Measurements from ENCODE around the gene SLC25A11.
"Not testable (repeated sequence)": the region's sequence is repeated elsewhere in the genome, so short reads cannot be mapped to it uniquely, and the experiment has no call there.

The SLC25A11 gene

DNA sequence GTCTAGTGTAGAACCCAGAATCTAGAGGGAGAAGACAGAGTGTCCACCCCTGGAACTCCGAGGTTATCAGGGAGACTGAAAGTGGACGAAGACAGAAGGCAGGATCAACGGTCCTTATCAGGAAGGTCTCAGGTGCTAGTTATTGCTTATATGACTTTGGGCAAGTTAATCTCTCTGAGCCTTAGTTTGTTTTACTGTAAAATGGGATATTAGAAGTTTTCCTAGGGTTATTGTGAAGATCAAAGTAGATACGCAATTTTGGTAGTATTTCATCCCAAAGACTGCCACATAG is 1.4 kb upstream of the SLC25A11 start:
- Mint-ChIP-seq H3K36me3 (peaks cover 24% of the 10 kb centered on the region), H3K4me1 (peaks cover 68% of the 10 kb centered on the region), H3K27me3 (no peaks in the 10 kb centered on the region), H3K27ac (peak overlapping the region; percentile 99), H3K9me3 (no peaks in the 10 kb centered on the region), H3K4me3 (peak overlapping the region; percentile 94)

DNA sequence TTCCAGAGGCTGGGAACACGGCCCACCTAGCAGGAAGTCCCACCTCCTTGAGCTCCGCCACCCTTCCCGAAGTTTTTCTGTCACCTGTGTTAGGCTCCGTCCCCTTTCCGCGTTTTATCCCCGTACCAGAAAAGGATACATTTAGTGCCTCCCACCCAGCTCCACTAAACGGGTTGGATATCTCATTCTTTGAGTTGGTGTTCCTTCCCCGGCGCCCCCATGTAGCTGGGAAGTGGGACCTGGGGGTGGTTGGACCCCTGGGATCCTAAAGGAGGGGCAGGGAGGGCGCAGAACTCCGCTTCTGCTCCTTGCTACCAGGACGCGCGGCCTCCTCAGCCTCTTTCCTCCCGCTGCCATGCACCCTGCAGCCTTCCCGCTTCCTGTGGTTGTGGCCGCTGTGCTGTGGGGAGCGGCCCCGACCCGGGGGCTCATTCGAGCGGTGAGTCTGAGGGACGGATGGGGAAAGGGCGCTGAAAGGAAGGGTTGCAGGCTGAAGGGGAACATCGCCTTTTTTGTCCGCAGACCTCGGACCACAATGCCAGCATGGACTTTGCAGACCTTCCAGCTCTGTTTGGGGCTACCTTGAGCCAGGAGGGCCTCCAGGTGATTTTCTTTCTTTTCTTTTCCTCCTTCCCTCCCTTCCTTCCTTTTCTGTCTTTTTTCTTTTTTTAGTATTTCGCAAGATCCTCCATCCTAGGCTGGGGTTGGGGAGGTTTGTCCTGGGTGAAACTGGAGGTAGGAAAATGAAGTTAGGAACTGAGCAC is 891 bp upstream of the SLC25A11 start:
- Mint-ChIP-seq H3K27ac (peak overlapping the region; percentile 99), H3K4me1 (peaks cover 72% of the 10 kb centered on the region), H3K4me3 (peak overlapping the region; percentile 94), H3K9me3 (no peaks in the 10 kb centered on the region), H3K27me3 (no peaks in the 10 kb centered on the region), H3K36me3 (peaks cover 21% of the 10 kb centered on the region)

DNA sequence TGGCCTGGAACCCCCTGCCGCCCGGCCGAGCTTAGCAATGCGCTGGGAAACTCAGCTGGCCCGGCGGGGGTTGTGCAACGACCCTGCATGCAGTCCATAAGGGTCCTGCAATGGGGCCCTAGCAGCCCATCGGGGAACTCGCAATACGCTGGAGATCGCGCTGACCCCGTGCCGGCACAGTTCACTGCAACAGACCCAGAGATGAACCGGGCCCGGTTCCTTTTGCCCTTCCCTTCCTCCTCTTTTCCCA is 375 bp downstream of the SLC25A11 start:
- no peaks in the 10 kb centered on the region for H3K9me3 Mint-ChIP-seq

DNA sequence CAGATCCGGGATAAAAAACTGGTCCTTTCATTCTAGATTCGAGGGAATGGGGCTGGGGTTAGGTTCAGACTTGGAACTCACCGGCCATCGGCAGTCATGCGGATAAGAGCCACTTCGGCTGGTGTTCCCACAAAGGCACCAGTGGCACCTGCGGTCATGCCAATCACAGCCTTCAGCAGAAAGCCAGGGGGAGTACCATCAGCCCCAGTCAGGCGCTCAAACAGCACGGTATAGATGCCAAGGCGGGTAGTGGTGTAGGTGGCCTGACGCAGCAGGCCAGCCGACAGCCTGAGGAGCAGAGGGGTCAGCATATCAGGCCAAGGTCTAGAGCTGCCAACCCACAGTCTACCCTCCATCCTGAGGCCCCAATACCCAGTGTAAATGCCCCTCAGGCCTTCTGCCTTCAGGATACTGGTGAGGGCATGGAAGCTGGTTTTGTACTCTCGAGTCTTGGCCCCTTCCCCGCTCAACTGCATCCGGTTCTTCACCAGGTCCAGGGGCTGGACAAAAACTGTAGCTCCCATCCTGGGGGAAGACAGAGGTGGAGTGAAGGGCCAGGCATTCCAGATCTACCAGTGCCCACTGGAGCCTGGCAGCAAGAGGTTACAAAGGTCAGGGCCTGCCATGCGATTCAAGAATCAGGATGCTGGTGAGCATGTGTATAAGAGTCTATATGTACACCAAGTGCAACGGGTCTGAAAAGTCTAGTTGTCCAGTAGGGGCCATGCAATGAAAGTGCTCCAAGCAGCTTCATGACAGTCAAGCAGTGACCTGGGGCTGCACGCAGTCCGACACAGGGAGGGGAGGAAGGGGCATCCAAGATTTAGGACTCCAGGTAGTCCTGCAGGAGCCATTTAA is 929 bp downstream of the SLC25A11 start:
- Mint-ChIP-seq H3K9me3 (no peaks in the 10 kb centered on the region), H3K4me3 (peak overlapping the region; percentile 94), H3K27me3 (no peaks in the 10 kb centered on the region), H3K36me3 (peaks cover 13% of the 10 kb centered on the region), H3K4me1 (peaks cover 64% of the 10 kb centered on the region), H3K27ac (peak overlapping the region; percentile 93)

More for the DNA sequence above, 375 bp downstream of the SLC25A11 start:
- peaks cover 64% of the 10 kb centered on the region for H3K4me1 Mint-ChIP-seq
- H3K4me3 Mint-ChIP-seq = peak overlapping the region; percentile 94
- H3K27me3 Mint-ChIP-seq = no peaks in the 10 kb centered on the region
- H3K27ac Mint-ChIP-seq = peak overlapping the region; percentile 93
- H3K36me3 Mint-ChIP-seq = peaks cover 14% of the 10 kb centered on the region

DNA sequence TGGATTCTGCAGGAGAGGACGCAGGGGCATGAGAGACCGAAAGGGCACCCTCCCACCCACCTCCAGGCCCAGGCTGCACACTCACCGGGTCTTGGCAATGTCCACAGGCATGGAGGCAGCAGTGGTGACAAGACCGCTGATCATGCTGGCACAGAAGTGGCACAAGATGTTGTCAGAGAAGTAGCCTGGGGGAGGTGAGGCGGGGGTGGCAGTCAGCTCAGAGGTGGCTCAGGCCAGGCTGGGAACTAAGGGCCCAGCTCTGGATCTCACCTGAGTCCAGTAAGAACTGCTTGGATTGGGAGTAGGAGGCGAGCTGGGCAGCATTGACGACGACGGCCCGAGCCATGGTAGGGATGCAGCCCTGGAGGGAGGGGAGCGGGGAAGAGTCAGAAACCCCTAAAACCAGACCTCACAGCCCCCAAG is 1.8 kb downstream of the SLC25A11 start:
- Mint-ChIP-seq H3K27me3 (no peaks in the 10 kb centered on the region), H3K36me3 (peaks cover 10% of the 10 kb centered on the region), H3K27ac (peak overlapping the region; percentile 72), H3K4me3 (peak overlapping the region; percentile 94), H3K4me1 (peaks cover 64% of the 10 kb centered on the region), H3K9me3 (no peaks in the 10 kb centered on the region)

DNA sequence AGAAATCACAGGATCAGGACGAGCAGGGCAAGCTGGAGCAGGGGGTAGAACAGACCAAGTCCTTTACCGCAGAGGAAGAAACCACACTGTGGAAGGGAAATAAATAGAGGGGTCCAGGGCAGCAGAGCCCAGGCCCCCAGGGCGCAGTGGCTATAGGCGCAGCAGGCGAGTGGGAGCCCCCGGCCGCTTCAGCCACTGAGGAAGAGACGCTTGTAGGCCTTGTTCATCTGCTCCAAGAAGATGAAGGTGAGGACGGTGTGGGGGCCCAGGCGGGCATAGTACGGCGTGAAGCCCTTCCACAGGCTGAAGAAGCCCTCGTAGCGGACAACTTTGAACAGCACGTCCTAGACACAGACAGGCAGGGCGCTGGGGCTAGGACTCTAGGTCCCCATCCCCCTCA is 2.3 kb downstream of the SLC25A11 start:
- Mint-ChIP-seq H3K27me3 (no peaks in the 10 kb centered on the region), H3K4me3 (peak overlapping the region; percentile 7), H3K9me3 (no peaks in the 10 kb centered on the region), H3K27ac (no peak overlapping the region), H3K4me1 (peaks cover 59% of the 10 kb centered on the region), H3K36me3 (peaks cover 8% of the 10 kb centered on the region)

DNA sequence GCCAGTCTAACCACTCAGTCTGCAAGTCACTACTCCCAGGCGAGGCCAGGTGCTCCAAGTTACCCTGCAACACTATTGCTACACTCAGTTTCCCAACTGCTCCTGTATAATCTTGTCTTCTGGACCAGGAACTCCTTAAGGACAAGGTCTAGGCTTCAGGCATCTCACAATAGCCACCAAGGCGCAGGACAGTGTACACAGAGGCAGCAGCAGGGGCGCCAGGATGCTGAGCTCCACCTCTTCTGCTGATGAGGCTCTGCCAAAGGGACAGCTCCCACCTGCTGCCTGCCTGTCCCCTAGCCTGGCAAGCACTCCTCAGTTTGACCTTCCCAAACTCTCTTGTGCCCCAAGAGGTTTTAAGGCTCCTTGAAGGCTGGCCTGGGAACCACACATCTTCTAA is 3.4 kb downstream of the SLC25A11 start:
- H3K27me3 Mint-ChIP-seq = no peaks in the 10 kb centered on the region
- peaks cover 2% of the 10 kb centered on the region for H3K36me3 Mint-ChIP-seq
- H3K4me3 Mint-ChIP-seq = no peak overlapping the region
- no peaks in the 10 kb centered on the region for H3K9me3 Mint-ChIP-seq
- H3K27ac Mint-ChIP-seq = no peak overlapping the region
- H3K4me1 Mint-ChIP-seq = peaks cover 48% of the 10 kb centered on the region

DNA sequence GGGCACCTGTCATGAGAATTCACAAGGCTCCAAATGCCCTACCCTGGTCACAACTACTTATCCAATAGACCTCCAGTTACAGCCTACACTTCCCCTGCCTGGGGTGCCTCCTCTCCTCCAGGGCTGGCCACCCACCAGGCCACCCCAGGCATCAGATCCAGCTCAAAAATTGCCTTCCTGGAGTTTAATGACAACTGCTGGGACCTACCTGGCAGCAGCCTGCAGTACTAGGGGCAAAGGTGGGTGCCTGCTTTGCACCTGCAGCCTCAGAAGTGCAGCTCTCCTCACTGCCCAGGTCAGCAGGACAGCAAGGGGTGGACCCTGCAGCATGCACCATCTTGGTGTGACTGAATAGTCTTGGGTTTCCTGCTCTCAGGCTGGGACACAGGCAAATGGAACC is 4.2 kb downstream of the SLC25A11 start:
- Mint-ChIP-seq H3K9me3 (no peaks in the 10 kb centered on the region), H3K27me3 (no peaks in the 10 kb centered on the region), H3K4me3 (no peak overlapping the region), H3K36me3 (no peaks in the 10 kb centered on the region), H3K4me1 (peaks cover 43% of the 10 kb centered on the region), H3K27ac (no peak overlapping the region)

DNA sequence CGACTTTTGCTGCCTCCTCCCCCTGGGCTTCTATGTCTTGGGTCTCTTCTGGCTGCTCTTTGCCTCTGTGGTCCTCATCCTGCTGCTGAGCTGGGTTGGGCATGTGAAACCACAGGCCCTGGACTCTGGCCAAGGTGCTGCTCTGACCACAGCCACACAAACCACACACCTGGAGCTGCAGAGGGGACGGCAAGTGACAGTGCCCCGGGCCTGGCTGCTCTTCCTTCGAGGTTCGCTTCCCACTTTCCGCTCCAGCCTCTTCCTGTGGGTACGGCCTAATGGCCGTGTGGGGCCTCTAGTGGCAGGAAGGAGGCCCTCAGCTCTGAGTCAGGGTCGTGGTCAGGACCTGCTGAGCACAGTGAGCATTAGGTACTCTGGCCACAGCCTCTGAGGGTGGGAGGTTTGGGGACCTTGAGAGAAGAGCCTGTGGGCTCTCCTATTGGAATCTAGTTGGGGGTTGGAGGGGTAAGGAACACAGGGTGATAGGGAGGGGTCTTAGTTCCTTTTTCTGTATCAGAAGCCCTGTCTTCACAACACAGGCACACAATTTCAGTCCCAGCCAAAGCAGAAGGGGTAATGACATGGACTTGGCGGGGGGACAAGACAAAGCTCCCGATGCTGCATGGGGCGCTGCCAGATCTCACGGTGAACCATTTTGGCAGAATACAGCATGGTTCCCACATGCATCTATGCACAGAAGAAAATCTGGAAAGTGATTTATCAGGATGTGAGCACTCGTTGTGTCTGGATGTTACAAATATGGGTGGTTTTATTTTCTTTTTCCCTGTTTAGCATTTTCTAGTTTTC is 5.5 kb downstream of the SLC25A11 start:
- peaks cover 43% of the 10 kb centered on the region for H3K4me1 Mint-ChIP-seq
- H3K36me3 Mint-ChIP-seq = no peaks in the 10 kb centered on the region
- H3K27me3 Mint-ChIP-seq = no peaks in the 10 kb centered on the region
- H3K27ac Mint-ChIP-seq = peak overlapping the region; percentile 20
- no peaks in the 10 kb centered on the region for H3K9me3 Mint-ChIP-seq
- H3K4me3 Mint-ChIP-seq = no peak overlapping the region

DNA sequence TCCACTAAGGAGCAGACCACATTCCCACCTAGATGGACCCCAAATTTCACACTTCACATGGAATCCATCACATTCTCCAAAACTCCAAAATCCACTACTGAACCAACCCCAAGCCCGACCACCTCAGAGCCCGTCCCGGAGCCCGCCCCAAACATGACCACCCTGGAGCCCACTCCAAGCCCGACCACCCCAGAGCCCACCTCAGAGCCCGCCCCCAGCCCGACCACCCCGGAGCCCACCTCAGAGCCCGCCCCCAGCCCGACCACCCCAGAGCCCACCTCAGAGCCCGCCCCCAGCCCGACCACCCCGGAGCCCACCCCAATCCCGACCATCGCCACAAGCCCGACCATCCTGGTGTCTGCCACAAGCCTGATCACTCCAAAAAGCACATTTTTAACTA is 6.2 kb downstream of the SLC25A11 start:
- H3K27me3 Mint-ChIP-seq = no peaks in the 10 kb centered on the region
- peak overlapping the region; percentile 30 for H3K4me3 Mint-ChIP-seq
- peak overlapping the region; percentile 80 for H3K27ac Mint-ChIP-seq
- no peaks in the 10 kb centered on the region for H3K9me3 Mint-ChIP-seq
- peaks cover 38% of the 10 kb centered on the region for H3K4me1 Mint-ChIP-seq
- H3K36me3 Mint-ChIP-seq = no peaks in the 10 kb centered on the region

DNA sequence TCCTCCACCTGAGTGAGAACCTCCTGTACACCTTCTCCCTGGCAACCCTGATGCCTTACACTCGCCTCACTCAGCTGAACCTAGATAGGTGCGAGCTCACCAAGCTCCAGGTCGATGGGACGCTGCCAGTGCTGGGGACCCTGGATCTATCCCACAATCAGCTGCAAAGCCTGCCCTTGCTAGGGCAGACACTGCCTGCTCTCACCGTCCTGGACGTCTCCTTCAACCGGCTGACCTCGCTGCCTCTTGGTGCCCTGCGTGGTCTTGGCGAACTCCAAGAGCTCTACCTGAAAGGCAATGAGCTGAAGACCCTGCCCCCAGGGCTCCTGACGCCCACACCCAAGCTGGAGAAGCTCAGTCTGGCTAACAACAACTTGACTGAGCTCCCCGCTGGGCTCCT is 7.1 kb downstream of the SLC25A11 start:
- no peaks in the 10 kb centered on the region for H3K9me3 Mint-ChIP-seq
- H3K27me3 Mint-ChIP-seq = no peaks in the 10 kb centered on the region
- H3K36me3 Mint-ChIP-seq = no peaks in the 10 kb centered on the region
- H3K4me3 Mint-ChIP-seq = no peak overlapping the region
- H3K27ac Mint-ChIP-seq = no peak overlapping the region
- peaks cover 32% of the 10 kb centered on the region for H3K4me1 Mint-ChIP-seq

DNA sequence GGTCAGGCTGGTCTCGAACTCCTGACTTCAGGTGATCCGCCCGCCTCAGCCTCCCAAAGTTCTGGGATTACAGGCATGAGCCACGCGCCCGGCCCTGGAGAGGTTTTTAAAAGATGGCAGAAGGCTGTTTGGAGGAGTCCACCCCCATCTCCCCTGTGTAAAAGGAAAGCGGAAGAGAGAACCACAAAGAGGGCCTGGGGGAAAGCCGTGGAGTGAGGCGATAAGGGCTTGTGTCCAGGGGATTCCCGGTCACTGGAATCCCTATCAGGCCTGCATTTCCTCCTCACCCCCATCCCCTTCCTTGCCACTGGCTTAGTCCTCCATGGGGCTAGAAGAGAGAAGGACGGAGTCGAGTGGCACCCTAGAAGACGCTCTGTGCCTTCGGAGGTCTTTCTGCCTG is 7.9 kb downstream of the SLC25A11 start, which contains the start of gene GP1BA:
Gene GP1BA, plus strand, starts transcription at position 315 of the 400 bp plus-strand sequence. CDS start 328 bp downstream, outside the sequence.
- Mint-ChIP-seq H3K27ac (no peak within 1 kb of the TSS), H3K36me3 (no peaks in the 10 kb centered on the region), H3K27me3 (no peaks in the 10 kb centered on the region), H3K9me3 (no peaks in the 10 kb centered on the region), H3K4me1 (peaks cover 27% of the 10 kb centered on the region), H3K4me3 (no peak within 1 kb of the TSS)

DNA sequence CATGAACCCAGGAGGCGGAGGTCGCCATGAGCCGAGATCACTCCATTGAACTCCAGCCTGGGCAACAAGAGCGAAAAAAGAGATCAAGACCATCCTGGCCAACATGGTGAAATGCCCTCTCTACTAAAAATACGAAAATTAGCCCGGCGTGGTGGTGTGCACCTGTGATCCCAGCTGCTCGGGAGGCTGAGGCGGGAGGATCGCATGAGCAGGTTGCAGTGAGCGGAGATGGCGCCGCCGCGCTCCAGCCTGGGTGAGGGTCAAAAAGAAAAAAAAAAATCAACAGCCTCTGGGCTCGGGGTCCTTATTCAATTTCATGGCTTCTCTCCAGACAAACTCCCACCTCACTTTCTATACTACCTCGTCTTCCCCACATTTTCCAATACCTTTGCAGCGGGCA is 11.0 kb downstream of the SLC25A11 start:
- Mint-ChIP-seq H3K9me3 (no peaks in the 10 kb centered on the region), H3K4me3 (no peak overlapping the region), H3K4me1 (peaks cover 9% of the 10 kb centered on the region), H3K27me3 (no peaks in the 10 kb centered on the region), H3K36me3 (no peaks in the 10 kb centered on the region), H3K27ac (peak overlapping the region; percentile 37)

DNA sequence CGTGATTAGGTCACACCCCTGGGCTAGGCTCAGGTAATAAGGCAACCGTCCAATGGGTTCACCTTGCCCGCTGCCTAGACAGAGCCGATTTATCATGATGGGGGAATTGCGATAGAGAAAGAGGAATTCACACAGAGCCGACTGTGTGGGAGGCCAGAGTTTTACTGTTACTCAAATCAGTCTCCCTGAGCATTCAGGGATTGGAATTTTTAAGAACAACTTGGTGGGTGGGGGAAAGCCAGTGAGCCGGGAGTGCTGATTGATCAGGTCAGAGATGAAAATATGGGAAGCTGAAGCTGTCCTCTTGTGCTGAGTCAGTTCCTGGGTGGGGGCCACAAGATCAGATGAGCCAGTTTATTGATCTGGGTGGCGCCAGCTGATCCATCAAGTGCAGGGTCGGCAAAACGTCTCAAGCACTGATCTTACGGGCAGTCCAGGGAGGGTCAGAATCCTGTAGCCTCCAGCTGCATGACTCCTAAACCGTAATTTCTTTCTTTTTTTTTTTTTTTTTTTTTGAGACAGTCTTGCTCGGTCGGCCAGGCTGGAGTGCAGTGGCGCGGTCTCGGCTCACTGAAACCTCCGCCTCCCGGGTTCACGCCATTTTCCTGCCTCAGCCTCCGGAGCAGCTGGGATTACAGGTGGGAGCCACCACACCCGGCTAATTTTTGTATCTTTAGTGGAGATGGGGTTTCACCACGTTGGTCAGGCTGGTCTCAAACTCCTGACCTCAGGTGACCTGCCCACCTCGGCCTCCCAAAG is 13.1 kb downstream of the SLC25A11 start:
- not testable (repeated sequence) for H3K4me3 Mint-ChIP-seq, H3K4me1 Mint-ChIP-seq, H3K27ac Mint-ChIP-seq, H3K27me3 Mint-ChIP-seq, H3K9me3 Mint-ChIP-seq, H3K36me3 Mint-ChIP-seq

DNA sequence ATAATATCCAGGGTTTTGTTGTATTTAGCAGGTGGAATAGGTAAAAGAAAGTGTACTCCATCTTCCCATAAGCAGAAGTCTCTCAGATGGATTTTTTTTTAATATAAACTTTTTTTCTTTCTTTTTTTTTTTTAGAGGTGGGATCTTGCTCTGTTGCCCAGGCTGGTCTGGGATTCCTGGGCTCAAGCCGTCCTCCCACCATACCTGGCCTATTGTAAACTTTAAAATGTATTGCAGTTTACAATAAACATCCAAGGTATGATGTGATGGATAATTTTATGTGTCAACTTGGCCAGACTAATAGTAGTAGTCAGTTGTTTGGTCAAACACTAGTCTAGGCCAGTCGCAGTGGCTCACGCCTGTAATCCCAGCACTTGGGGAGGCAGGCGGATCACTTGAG is 18.5 kb downstream of the SLC25A11 start:
- Mint-ChIP-seq H3K27ac (no peak overlapping the region), H3K27me3 (no peaks in the 10 kb centered on the region), H3K9me3 (no peaks in the 10 kb centered on the region), H3K4me1 (no peaks in the 10 kb centered on the region), H3K36me3 (no peaks in the 10 kb centered on the region), H3K4me3 (no peak overlapping the region)

All from activated naive CD4-positive, alpha-beta T cell treated with anti-CD3 and anti-CD28 coated beads, Interleukin-2, amount 50 U/mL, for 24 hours (primary cell).